HEK293 (cell line): ENCODE measurements around the gene FOXG1.

Source experiments
- GLIS2 ChIP-seq: fragments of 450-650 bp; formaldehyde crosslinking; IDR thresholded peaks from 2 replicates; pipeline ENCODE4 v1.5.1; 2016; ENCODE audit warnings: missing biosample characterization, missing genetic modification characterization
- IKZF3 ChIP-seq: fragments of 450-650 bp; IDR thresholded peaks from 2 replicates; pipeline ENCODE4 v1.5.0; 2018; ENCODE audit warnings: missing biosample characterization, mild to moderate bottlenecking, missing genetic modification characterization, moderate library complexity
- KLF10 ChIP-seq: fragments of 450-650 bp; IDR thresholded peaks from 2 replicates; pipeline ENCODE4 v1.5.1; 2018; ENCODE audit warnings: missing biosample characterization, mild to moderate bottlenecking, missing genetic modification characterization
- OSR2 ChIP-seq: fragments of 450-650 bp; formaldehyde crosslinking; IDR thresholded peaks from 2 replicates; pipeline ENCODE4 v1.5.1; 2016; ENCODE audit warnings: missing biosample characterization, missing genetic modification characterization
- SP2 ChIP-seq: fragments of 450-650 bp; formaldehyde crosslinking; IDR thresholded peaks from 2 replicates; pipeline ENCODE4 v1.5.1; 2016; ENCODE audit warnings: missing biosample characterization, missing genetic modification characterization
- ZIC2 ChIP-seq: fragments of 450-650 bp; formaldehyde crosslinking; IDR thresholded peaks from 2 replicates; pipeline ENCODE4 v1.5.1; 2016; ENCODE audit warnings: missing biosample characterization, missing genetic modification characterization
- ZNF140 ChIP-seq: fragments of 450-650 bp; formaldehyde crosslinking; IDR thresholded peaks from 2 replicates; pipeline ENCODE4 v1.5.1; 2016; ENCODE audit warnings: missing biosample characterization, missing genetic modification characterization
- ZNF473 ChIP-seq: fragments of 450-650 bp; formaldehyde crosslinking; IDR thresholded peaks from 2 replicates; pipeline ENCODE4 v1.5.1; 2017; ENCODE audit warnings: missing biosample characterization, missing genetic modification characterization
- ZNF600 ChIP-seq: fragments of 450-650 bp; formaldehyde crosslinking; IDR thresholded peaks from 2 replicates; pipeline ENCODE4 v1.5.1; 2016; ENCODE audit warnings: missing biosample characterization, missing genetic modification characterization
- ZNF837 ChIP-seq: fragments of 450-650 bp; formaldehyde crosslinking; IDR thresholded peaks from 2 replicates; pipeline ENCODE4 v1.5.1; 2016; ENCODE audit warnings: missing biosample characterization, missing genetic modification characterization
- TF ChIP-seq, protein P1 (sequence below): fragments of 450-650 bp; IDR thresholded peaks from 2 replicates; pipeline ENCODE4 v1.5.1; 2018; ENCODE audit warnings: missing biosample characterization, mild to moderate bottlenecking, missing genetic modification characterization
- TF ChIP-seq, protein P2 (sequence below): fragments of 450-650 bp; formaldehyde crosslinking; IDR thresholded peaks from 2 replicates; pipeline ENCODE4 v1.5.1; 2016; ENCODE audit warnings: missing biosample characterization, missing genetic modification characterization, borderline replicate concordance
- TF ChIP-seq, protein P3 (sequence below): fragments of 450-650 bp; formaldehyde crosslinking; IDR thresholded peaks from 2 replicates; pipeline ENCODE4 v1.5.1; 2016; ENCODE audit warnings: missing biosample characterization, missing genetic modification characterization
- TF ChIP-seq, protein P4 (sequence below): fragments of 450-650 bp; formaldehyde crosslinking; IDR thresholded peaks from 2 replicates; pipeline ENCODE4 v1.5.1; 2017; ENCODE audit warnings: missing biosample characterization, missing genetic modification characterization
- TF ChIP-seq, protein P5 (sequence below): fragments of 450-650 bp; formaldehyde crosslinking; IDR thresholded peaks from 2 replicates; pipeline ENCODE4 v1.5.1; 2016; ENCODE audit warnings: missing biosample characterization, missing genetic modification characterization
- TF ChIP-seq, protein P6 (sequence below): fragments of 450-650 bp; formaldehyde crosslinking; IDR thresholded peaks from 2 replicates; pipeline ENCODE4 v1.5.1; 2016; ENCODE audit warnings: missing biosample characterization, missing genetic modification characterization, borderline replicate concordance

FOXG1 gene

DNA sequence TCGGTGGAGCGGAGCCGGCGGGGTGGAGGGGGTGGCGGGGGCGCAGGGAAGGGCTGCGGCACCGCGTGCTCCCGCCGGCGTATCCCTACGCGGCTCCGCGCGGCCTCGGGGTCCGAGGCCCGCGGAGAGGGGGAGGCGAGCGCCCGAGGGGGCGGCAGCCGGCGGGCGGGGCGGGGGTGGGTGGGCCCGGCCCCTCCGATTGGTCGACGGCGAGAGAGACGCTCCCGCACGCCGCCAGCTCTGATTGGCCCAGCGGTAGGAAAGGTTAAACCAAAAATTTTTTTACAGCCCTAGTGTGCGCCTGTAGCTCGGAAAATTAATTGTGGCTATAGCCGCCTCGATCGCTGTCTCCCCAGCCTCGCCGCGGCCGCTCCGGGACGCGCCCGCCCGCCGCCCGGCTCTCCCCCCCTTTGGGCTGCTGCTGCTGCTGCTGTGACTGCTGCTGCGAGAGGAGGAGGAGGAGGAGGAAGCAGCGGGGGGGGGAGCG lies at the start of gene FOXG1 (continued):
- TF ChIP-seq ZIC2 (tag by site-specific recombination) (peak; percentile 18; the same call in 1 of the 2 replicates), ZNF140 (tag by site-specific recombination) (no peak), IKZF3 (no peak), GLIS2 (tag by site-specific recombination) (no peak), ZNF600 (tag by site-specific recombination) (0 out of 2 replicates have a peak, but pooled peaks have one; percentile 8), ZNF473 (no peak), KLF10 (tag by site-specific recombination) (peak; percentile 78), OSR2 (peak; percentile 50; the same call in 1 of the 2 replicates), ZNF837 (tag by site-specific recombination) (0 out of 2 replicates have a peak, but pooled peaks have one; percentile 3), SP2 (tag by site-specific recombination) (peak; percentile 24; the same call in 1 of the 2 replicates)
- TF ChIP-seq, protein P1, sequence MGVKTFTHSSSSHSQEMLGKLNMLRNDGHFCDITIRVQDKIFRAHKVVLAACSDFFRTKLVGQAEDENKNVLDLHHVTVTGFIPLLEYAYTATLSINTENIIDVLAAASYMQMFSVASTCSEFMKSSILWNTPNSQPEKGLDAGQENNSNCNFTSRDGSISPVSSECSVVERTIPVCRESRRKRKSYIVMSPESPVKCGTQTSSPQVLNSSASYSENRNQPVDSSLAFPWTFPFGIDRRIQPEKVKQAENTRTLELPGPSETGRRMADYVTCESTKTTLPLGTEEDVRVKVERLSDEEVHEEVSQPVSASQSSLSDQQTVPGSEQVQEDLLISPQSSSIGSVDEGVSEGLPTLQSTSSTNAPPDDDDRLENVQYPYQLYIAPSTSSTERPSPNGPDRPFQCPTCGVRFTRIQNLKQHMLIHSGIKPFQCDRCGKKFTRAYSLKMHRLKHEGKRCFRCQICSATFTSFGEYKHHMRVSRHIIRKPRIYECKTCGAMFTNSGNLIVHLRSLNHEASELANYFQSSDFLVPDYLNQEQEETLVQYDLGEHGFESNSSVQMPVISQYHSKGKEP (tag by site-specific recombination): peak; percentile 79
- TF ChIP-seq, protein P2, sequence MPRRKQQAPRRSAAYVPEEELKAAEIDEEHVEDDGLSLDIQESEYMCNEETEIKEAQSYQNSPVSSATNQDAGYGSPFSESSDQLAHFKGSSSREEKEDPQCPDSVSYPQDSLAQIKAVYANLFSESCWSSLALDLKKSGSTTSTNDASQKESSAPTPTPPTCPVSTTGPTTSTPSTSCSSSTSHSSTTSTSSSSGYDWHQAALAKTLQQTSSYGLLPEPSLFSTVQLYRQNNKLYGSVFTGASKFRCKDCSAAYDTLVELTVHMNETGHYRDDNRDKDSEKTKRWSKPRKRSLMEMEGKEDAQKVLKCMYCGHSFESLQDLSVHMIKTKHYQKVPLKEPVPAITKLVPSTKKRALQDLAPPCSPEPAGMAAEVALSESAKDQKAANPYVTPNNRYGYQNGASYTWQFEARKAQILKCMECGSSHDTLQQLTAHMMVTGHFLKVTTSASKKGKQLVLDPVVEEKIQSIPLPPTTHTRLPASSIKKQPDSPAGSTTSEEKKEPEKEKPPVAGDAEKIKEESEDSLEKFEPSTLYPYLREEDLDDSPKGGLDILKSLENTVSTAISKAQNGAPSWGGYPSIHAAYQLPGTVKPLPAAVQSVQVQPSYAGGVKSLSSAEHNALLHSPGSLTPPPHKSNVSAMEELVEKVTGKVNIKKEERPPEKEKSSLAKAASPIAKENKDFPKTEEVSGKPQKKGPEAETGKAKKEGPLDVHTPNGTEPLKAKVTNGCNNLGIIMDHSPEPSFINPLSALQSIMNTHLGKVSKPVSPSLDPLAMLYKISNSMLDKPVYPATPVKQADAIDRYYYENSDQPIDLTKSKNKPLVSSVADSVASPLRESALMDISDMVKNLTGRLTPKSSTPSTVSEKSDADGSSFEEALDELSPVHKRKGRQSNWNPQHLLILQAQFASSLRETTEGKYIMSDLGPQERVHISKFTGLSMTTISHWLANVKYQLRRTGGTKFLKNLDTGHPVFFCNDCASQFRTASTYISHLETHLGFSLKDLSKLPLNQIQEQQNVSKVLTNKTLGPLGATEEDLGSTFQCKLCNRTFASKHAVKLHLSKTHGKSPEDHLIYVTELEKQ (tag by site-specific recombination): no peak
- TF ChIP-seq, protein P3, sequence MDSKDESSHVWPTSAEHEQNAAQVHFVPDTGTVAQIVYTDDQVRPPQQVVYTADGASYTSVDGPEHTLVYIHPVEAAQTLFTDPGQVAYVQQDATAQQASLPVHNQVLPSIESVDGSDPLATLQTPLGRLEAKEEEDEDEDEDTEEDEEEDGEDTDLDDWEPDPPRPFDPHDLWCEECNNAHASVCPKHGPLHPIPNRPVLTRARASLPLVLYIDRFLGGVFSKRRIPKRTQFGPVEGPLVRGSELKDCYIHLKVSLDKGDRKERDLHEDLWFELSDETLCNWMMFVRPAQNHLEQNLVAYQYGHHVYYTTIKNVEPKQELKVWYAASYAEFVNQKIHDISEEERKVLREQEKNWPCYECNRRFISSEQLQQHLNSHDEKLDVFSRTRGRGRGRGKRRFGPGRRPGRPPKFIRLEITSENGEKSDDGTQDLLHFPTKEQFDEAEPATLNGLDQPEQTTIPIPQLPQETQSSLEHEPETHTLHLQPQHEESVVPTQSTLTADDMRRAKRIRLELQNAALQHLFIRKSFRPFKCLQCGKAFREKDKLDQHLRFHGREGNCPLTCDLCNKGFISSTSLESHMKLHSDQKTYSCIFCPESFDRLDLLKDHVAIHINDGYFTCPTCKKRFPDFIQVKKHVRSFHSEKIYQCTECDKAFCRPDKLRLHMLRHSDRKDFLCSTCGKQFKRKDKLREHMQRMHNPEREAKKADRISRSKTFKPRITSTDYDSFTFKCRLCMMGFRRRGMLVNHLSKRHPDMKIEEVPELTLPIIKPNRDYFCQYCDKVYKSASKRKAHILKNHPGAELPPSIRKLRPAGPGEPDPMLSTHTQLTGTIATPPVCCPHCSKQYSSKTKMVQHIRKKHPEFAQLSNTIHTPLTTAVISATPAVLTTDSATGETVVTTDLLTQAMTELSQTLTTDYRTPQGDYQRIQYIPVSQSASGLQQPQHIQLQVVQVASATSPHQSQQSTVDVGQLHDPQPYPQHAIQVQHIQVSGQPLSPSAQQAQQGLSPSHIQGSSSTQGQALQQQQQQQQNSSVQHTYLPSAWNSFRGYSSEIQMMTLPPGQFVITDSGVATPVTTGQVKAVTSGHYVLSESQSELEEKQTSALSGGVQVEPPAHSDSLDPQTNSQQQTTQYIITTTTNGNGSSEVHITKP (tag by site-specific recombination): peak; percentile 73
- TF ChIP-seq, protein P4, sequence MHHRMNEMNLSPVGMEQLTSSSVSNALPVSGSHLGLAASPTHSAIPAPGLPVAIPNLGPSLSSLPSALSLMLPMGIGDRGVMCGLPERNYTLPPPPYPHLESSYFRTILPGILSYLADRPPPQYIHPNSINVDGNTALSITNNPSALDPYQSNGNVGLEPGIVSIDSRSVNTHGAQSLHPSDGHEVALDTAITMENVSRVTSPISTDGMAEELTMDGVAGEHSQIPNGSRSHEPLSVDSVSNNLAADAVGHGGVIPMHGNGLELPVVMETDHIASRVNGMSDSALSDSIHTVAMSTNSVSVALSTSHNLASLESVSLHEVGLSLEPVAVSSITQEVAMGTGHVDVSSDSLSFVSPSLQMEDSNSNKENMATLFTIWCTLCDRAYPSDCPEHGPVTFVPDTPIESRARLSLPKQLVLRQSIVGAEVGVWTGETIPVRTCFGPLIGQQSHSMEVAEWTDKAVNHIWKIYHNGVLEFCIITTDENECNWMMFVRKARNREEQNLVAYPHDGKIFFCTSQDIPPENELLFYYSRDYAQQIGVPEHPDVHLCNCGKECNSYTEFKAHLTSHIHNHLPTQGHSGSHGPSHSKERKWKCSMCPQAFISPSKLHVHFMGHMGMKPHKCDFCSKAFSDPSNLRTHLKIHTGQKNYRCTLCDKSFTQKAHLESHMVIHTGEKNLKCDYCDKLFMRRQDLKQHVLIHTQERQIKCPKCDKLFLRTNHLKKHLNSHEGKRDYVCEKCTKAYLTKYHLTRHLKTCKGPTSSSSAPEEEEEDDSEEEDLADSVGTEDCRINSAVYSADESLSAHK: no peak
- TF ChIP-seq, protein P5, sequence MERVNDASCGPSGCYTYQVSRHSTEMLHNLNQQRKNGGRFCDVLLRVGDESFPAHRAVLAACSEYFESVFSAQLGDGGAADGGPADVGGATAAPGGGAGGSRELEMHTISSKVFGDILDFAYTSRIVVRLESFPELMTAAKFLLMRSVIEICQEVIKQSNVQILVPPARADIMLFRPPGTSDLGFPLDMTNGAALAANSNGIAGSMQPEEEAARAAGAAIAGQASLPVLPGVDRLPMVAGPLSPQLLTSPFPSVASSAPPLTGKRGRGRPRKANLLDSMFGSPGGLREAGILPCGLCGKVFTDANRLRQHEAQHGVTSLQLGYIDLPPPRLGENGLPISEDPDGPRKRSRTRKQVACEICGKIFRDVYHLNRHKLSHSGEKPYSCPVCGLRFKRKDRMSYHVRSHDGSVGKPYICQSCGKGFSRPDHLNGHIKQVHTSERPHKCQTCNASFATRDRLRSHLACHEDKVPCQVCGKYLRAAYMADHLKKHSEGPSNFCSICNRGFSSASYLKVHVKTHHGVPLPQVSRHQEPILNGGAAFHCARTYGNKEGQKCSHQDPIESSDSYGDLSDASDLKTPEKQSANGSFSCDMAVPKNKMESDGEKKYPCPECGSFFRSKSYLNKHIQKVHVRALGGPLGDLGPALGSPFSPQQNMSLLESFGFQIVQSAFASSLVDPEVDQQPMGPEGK (tag by site-specific recombination): no peak; the same call in 1 of the 2 replicates
- TF ChIP-seq, protein P6, sequence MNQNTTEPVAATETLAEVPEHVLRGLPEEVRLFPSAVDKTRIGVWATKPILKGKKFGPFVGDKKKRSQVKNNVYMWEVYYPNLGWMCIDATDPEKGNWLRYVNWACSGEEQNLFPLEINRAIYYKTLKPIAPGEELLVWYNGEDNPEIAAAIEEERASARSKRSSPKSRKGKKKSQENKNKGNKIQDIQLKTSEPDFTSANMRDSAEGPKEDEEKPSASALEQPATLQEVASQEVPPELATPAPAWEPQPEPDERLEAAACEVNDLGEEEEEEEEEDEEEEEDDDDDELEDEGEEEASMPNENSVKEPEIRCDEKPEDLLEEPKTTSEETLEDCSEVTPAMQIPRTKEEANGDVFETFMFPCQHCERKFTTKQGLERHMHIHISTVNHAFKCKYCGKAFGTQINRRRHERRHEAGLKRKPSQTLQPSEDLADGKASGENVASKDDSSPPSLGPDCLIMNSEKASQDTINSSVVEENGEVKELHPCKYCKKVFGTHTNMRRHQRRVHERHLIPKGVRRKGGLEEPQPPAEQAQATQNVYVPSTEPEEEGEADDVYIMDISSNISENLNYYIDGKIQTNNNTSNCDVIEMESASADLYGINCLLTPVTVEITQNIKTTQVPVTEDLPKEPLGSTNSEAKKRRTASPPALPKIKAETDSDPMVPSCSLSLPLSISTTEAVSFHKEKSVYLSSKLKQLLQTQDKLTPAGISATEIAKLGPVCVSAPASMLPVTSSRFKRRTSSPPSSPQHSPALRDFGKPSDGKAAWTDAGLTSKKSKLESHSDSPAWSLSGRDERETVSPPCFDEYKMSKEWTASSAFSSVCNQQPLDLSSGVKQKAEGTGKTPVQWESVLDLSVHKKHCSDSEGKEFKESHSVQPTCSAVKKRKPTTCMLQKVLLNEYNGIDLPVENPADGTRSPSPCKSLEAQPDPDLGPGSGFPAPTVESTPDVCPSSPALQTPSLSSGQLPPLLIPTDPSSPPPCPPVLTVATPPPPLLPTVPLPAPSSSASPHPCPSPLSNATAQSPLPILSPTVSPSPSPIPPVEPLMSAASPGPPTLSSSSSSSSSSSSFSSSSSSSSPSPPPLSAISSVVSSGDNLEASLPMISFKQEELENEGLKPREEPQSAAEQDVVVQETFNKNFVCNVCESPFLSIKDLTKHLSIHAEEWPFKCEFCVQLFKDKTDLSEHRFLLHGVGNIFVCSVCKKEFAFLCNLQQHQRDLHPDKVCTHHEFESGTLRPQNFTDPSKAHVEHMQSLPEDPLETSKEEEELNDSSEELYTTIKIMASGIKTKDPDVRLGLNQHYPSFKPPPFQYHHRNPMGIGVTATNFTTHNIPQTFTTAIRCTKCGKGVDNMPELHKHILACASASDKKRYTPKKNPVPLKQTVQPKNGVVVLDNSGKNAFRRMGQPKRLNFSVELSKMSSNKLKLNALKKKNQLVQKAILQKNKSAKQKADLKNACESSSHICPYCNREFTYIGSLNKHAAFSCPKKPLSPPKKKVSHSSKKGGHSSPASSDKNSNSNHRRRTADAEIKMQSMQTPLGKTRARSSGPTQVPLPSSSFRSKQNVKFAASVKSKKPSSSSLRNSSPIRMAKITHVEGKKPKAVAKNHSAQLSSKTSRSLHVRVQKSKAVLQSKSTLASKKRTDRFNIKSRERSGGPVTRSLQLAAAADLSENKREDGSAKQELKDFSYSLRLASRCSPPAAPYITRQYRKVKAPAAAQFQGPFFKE: no peak
